ENCODE data around the gene SETBP1. TPM values are rescaled to one million over a fixed set of nuclear protein-coding genes. Genes with fewer than 3 reads are reported as not detected.

Gene SETBP1
- total and polyA plus RNA-seq, 2 donors from 2014 or later = 2.7 to 71.7 TPM

DNA sequence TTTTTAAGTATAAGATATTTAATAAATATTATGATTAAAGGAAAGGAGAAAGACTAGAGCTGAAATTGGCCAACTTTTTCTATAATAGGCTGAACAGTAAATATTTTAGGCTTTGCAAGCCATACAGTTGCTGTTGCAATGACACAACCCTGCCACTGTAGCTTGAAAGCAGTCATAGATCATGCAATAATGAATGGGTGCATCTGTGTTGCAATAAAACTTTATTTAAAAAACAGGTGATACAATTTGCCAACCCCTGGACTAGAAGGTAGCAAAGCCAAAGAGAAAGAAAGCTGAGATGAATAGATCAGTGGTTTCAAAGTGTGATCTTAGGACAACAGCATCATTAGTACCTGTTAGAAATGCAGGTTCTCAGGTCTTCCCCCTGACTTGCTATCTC is 219.1 kb downstream of the SETBP1 start:
- Histone ChIP-seq H3K27ac (ENCODE audit: low read depth in 2 of 2, low read length in 2 of 2) (no peak overlapping the region), H3K9ac (ENCODE audit: low read length in 3 of 3) (no peak overlapping the region), H3K36me3 (ENCODE audit: control insufficient read depth in 2 of 3, insufficient read depth in 3 of 3, low read length in 3 of 3) (no peaks in the 10 kb centered on the region), H3K4me1 (ENCODE audit: control insufficient read depth in 2 of 3, insufficient read depth in 2 of 3, low read depth in 1 of 3, low read length in 3 of 3) (no peaks in the 10 kb centered on the region), H3K9me3 (ENCODE audit: control insufficient read depth in 2 of 3, insufficient read depth in 1 of 3, low read length in 3 of 3) (no peaks in the 10 kb centered on the region), H3K4me3 (ENCODE audit: low read length in 3 of 3) (no peak overlapping the region), H3K27me3 (ENCODE audit: control insufficient read depth, insufficient read depth, low read length) (no peaks in the 10 kb centered on the region)
- TF ChIP-seq, protein P1, sequence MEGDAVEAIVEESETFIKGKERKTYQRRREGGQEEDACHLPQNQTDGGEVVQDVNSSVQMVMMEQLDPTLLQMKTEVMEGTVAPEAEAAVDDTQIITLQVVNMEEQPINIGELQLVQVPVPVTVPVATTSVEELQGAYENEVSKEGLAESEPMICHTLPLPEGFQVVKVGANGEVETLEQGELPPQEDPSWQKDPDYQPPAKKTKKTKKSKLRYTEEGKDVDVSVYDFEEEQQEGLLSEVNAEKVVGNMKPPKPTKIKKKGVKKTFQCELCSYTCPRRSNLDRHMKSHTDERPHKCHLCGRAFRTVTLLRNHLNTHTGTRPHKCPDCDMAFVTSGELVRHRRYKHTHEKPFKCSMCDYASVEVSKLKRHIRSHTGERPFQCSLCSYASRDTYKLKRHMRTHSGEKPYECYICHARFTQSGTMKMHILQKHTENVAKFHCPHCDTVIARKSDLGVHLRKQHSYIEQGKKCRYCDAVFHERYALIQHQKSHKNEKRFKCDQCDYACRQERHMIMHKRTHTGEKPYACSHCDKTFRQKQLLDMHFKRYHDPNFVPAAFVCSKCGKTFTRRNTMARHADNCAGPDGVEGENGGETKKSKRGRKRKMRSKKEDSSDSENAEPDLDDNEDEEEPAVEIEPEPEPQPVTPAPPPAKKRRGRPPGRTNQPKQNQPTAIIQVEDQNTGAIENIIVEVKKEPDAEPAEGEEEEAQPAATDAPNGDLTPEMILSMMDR (IDR thresholded peaks at IDR 0.05; ENCODE audit: borderline replicate concordance, extremely low read depth, insufficient read depth) = no peak
- no peak for FAIRE-seq
- no peak for DNase-seq
- intact Hi-C loops (cut with DNase I) = no loop called here

DNA sequence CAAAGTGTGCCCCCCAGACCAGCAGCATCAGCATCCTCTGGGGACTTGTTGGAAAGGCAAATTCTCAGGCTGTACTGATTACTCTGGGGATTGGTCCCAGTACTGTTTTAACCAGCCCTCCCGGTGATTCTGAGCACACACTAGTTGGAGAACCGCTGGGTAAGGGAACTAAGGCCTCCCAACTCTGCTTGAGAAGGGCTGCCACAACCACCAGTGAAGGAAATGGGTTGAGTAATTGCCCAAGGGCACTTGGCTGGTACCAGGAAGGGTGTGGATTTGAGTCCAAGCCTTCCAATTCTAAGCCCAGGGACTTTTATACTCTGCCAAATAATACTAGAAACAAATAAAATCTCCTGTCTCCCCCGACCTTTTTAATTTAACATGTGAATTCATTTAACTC is 219.9 kb downstream of the SETBP1 start:
- TF ChIP-seq, protein P1 (IDR thresholded peaks at IDR 0.05; ENCODE audit: borderline replicate concordance, extremely low read depth, insufficient read depth) = no peak
- H3K9ac ChIP-seq (ENCODE audit: low read length in 3 of 3) = no peak overlapping the region
- no peak for DNase-seq
- no peak overlapping the region for H3K4me3 ChIP-seq (ENCODE audit: low read length in 3 of 3)
- no peaks in the 10 kb centered on the region for H3K4me1 ChIP-seq (ENCODE audit: control insufficient read depth in 2 of 3, insufficient read depth in 2 of 3, low read depth in 1 of 3, low read length in 3 of 3)
- no peak overlapping the region for H3K27ac ChIP-seq (ENCODE audit: low read depth in 2 of 2, low read length in 2 of 2)
- intact Hi-C loops (cut with DNase I) = no loop called here
- H3K36me3 ChIP-seq (ENCODE audit: control insufficient read depth in 2 of 3, insufficient read depth in 3 of 3, low read length in 3 of 3) = no peaks in the 10 kb centered on the region
- H3K27me3 ChIP-seq (ENCODE audit: control insufficient read depth, insufficient read depth, low read length) = no peaks in the 10 kb centered on the region
- no peaks in the 10 kb centered on the region for H3K9me3 ChIP-seq (ENCODE audit: control insufficient read depth in 2 of 3, insufficient read depth in 1 of 3, low read length in 3 of 3)
- no peak for FAIRE-seq

DNA sequence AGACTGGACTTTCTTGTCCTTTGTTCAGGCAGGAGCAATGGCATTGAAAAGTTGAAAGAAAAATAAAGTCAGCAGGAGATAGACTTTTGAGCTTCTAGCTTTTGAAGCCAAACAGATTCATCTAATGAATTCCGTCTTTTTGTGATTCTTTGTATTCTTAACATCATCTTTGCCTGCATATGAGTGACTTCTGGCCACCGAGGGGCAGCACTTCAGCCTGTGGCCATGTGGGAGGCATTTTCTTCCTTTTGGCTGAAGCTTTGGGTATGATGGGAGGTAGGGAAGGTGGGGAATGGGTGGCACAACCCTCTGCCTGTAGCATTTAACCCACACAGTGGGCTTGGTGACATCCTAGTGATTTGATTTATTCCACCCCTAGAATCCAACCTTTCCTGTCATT is 220.6 kb downstream of the SETBP1 start:
- TF ChIP-seq, protein P1 (IDR thresholded peaks at IDR 0.05; ENCODE audit: borderline replicate concordance, extremely low read depth, insufficient read depth) = peak; percentile 19
- Histone ChIP-seq H3K4me3 (ENCODE audit: low read length in 3 of 3) (no peak overlapping the region), H3K36me3 (ENCODE audit: control insufficient read depth in 2 of 3, insufficient read depth in 3 of 3, low read length in 3 of 3) (no peaks in the 10 kb centered on the region), H3K4me1 (ENCODE audit: control insufficient read depth in 2 of 3, insufficient read depth in 2 of 3, low read depth in 1 of 3, low read length in 3 of 3) (no peaks in the 10 kb centered on the region), H3K9me3 (ENCODE audit: control insufficient read depth in 2 of 3, insufficient read depth in 1 of 3, low read length in 3 of 3) (no peaks in the 10 kb centered on the region), H3K27ac (ENCODE audit: low read depth in 2 of 2, low read length in 2 of 2) (no peak overlapping the region), H3K27me3 (ENCODE audit: control insufficient read depth, insufficient read depth, low read length) (no peaks in the 10 kb centered on the region), H3K9ac (ENCODE audit: low read length in 3 of 3) (no peak overlapping the region)
- FAIRE-seq (no peak), DNase-seq (no peak)
- intact Hi-C loops (cut with DNase I) = no loop called here

DNA sequence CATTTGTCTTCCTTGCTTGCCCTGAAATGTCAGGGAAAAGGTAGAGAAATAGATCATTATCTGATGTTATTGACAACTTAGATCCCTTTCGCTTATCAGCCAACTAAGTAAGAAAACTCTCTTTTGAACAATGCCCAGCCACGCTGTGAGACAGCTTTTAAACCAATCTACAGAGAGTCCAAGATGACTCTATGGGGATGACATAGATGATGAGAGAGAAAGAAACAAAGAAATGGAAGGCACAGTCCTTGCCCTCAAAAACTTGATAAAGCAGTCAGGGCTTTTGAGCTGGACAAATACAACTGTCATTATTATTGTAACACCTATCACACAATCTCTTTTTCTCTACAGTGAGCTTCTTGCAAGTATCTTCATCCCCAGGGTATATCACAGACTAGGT is 222.6 kb downstream of the SETBP1 start:
- H3K9ac ChIP-seq (ENCODE audit: low read length in 3 of 3) = no peak overlapping the region
- no peak overlapping the region for H3K27ac ChIP-seq (ENCODE audit: low read depth in 2 of 2, low read length in 2 of 2)
- intact Hi-C loops (cut with DNase I) = no loop called here
- no peaks in the 10 kb centered on the region for H3K4me1 ChIP-seq (ENCODE audit: control insufficient read depth in 2 of 3, insufficient read depth in 2 of 3, low read depth in 1 of 3, low read length in 3 of 3)
- DNase-seq (no peak), FAIRE-seq (no peak)
- TF ChIP-seq, protein P1 (IDR thresholded peaks at IDR 0.05; ENCODE audit: borderline replicate concordance, extremely low read depth, insufficient read depth) = no peak
- no peaks in the 10 kb centered on the region for H3K27me3 ChIP-seq (ENCODE audit: control insufficient read depth, insufficient read depth, low read length)
- no peaks in the 10 kb centered on the region for H3K9me3 ChIP-seq (ENCODE audit: control insufficient read depth in 2 of 3, insufficient read depth in 1 of 3, low read length in 3 of 3)
- H3K36me3 ChIP-seq (ENCODE audit: control insufficient read depth in 2 of 3, insufficient read depth in 3 of 3, low read length in 3 of 3) = no peaks in the 10 kb centered on the region
- no peak overlapping the region for H3K4me3 ChIP-seq (ENCODE audit: low read length in 3 of 3)

Measured in kidney (tissue), 14 donors.